Activated CD8-positive, alpha-beta memory T cell treated with anti-CD3 and anti-CD28 coated beads for 24 hours (primary cell): ENCODE measurements around the gene TSPO2.
"Not testable (repeated sequence)": the region's sequence is repeated elsewhere in the genome, so short reads cannot be mapped to it uniquely, and the experiment has no call there.

ENCODE experiments used
- DNase-seq: peaks from one replicate; pipeline ENCODE4 v3.0.0-alpha.2; 2020

Gene TSPO2

GRCh38 chr6:41042226-41043055, at the start of gene TSPO2:
TSS of gene TSPO2 (plus strand) at chr6:41042467. CDS start at chr6:41042986, 519 bp downstream.
- DNase-seq = no peak

- DNase-seq = no peak
These were observed 49.5 kb upstream of the TSPO2 start for GRCh38 chr6:40992746-40993145.

- no peak for DNase-seq
These were observed 45.6 kb upstream of the TSPO2 start for GRCh38 chr6:40996591-40997233.

GRCh38 chr6:40997234-40997957, 44.9 kb upstream of the TSPO2 start:
- DNase-seq = no peak

- DNase-seq = no peak
These were observed 43.6 kb upstream of the TSPO2 start for GRCh38 chr6:40998661-40999060.

GRCh38 chr6:40999569-40999968, 42.7 kb upstream of the TSPO2 start:
- no peak for DNase-seq

GRCh38 chr6:41000248-41000647, 42.0 kb upstream of the TSPO2 start:
- DNase-seq = no peak

GRCh38 chr6:41002168-41002567, 40.1 kb upstream of the TSPO2 start:
- DNase-seq = no peak

GRCh38 chr6:41006217-41006616, 36.0 kb upstream of the TSPO2 start:
- DNase-seq = peak; percentile 74

GRCh38 chr6:41006980-41007379, 35.3 kb upstream of the TSPO2 start:
- DNase-seq = not testable (repeated sequence)

- DNase-seq = no peak
These were observed 34.3 kb upstream of the TSPO2 start for GRCh38 chr6:41008011-41008410.

- DNase-seq = no peak
These were observed 32.6 kb upstream of the TSPO2 start for GRCh38 chr6:41009669-41010068.

GRCh38 chr6:41011673-41012072, 30.6 kb upstream of the TSPO2 start:
- DNase-seq = no peak

- DNase-seq = no peak
These were observed 28.7 kb upstream of the TSPO2 start for GRCh38 chr6:41013466-41014153.

GRCh38 chr6:41014780-41015179, 27.5 kb upstream of the TSPO2 start:
- DNase-seq = no peak

GRCh38 chr6:41015860-41016259, 26.4 kb upstream of the TSPO2 start:
- DNase-seq = not testable (repeated sequence)

GRCh38 chr6:41017663-41018062, 24.6 kb upstream of the TSPO2 start:
- no peak for DNase-seq

GRCh38 chr6:41021832-41022231, 20.4 kb upstream of the TSPO2 start:
- no peak for DNase-seq

GRCh38 chr6:41022294-41022693, 20.0 kb upstream of the TSPO2 start:
- no peak for DNase-seq

GRCh38 chr6:41023114-41023513, 19.2 kb upstream of the TSPO2 start:
- DNase-seq = no peak

GRCh38 chr6:41025966-41026530, 16.2 kb upstream of the TSPO2 start:
- DNase-seq = no peak

- no peak for DNase-seq
These were observed 15.0 kb upstream of the TSPO2 start for GRCh38 chr6:41027241-41027640.
